B cell (primary cell): ENCODE measurements around the gene TRIM75.

ENCODE experiments used
- CTCF ChIP-seq: fragments of 200-600 bp; IDR thresholded peaks from one replicate; pipeline ENCODE4 v1.8.0; 2022; ENCODE audit warnings: antibody characterized with exemption, mild to moderate bottlenecking
- EZH2 ChIP-seq: IDR thresholded peaks from 2 replicates; pipeline ENCODE4 v1.6.1; 2012; ENCODE audit warnings: borderline replicate concordance, low read depth, mild to moderate bottlenecking, moderate library complexity, low read length; ENCODE audit not compliant: insufficient read depth, poor library complexity, severe bottlenecking

- TF ChIP-seq CTCF (no peak), EZH2 (no peak)
These were observed 7.3 kb downstream of the TRIM75 start for GRCh38 chr4:165060938-165061337.
